ENCODE measurements around the gene RGS3.
A peak's percentile ranks its signal among the peaks of the same experiment; 100 is the strongest.

Gene RGS3

GRCh38 chr9:113465599-113466140, 2.1 kb downstream of the RGS3 start:
- H3K4me3 ChIP-seq (ENCODE audit: low read length), result peak overlapping the region; percentile 11
- no peak for DNase-seq (ENCODE audit: low read depth)
- TF ChIP-seq CTCF (conservative IDR thresholded peaks at IDR 0.05; ENCODE audit: low read depth, low read length), result no peak

DNA sequence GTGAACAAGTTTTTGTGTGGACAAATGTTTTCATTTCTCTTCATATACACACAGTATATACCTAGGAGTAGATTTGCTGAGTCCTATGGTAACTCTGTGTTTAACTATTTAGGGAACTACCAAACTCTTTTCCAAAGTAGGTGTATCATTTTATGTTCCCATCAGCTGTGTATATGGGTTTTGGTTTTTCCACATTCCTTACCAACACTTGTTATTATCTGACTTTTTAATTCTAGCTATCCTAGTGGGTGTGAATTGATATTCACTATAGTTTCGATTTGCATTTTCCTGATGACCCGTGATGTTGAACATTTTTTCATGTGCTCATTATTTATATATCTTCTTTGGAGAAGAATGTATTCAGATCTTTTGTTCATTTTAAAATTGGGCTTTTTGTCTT, 3.7 kb downstream of the RGS3 start:
- no peak for DNase-seq (ENCODE audit: low read depth)
- no peak for TF ChIP-seq CTCF (conservative IDR thresholded peaks at IDR 0.05; ENCODE audit: low read depth, low read length)
- H3K4me3 ChIP-seq (ENCODE audit: low read length), result no peak overlapping the region

- TF ChIP-seq CTCF (conservative IDR thresholded peaks at IDR 0.05; ENCODE audit: low read depth, low read length), result no peak
- no peak for DNase-seq (ENCODE audit: low read depth)
- no peak overlapping the region for H3K4me3 ChIP-seq (ENCODE audit: low read length)
Observed at GRCh38 chr9:113468716-113469448, 5.4 kb downstream of the RGS3 start.

GRCh38 chr9:113471143-113471542, 7.6 kb downstream of the RGS3 start:
- DNase-seq (ENCODE audit: low read depth), result no peak
- no peak for TF ChIP-seq CTCF (conservative IDR thresholded peaks at IDR 0.05; ENCODE audit: low read depth, low read length)
- no peak overlapping the region for H3K4me3 ChIP-seq (ENCODE audit: low read length)

DNA sequence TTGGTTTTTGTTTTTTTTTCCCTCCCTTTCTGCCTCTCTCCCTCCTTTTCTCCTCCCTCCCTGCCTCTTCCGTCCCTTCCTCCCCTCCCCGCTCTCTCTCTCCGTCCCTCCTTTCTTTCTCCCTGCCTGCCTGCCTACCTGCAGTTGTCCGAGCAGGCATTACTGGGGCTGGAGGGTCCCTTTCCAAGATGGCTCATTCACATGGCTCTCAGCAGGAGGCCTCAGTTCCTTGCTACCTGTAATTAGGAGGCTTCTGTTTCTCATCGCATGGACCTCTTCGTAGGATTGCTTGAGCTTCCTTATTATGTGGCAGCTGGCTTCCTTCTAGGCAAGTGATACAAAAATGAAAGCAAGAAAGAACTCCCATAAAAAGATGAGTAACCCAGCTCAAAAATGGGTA, 8.0 kb downstream of the RGS3 start:
- no peak for TF ChIP-seq CTCF (conservative IDR thresholded peaks at IDR 0.05; ENCODE audit: low read depth, low read length)
- H3K4me3 ChIP-seq (ENCODE audit: low read length), result no peak overlapping the region
- DNase-seq (ENCODE audit: low read depth), result no peak

GRCh38 chr9:113472199-113472598, 8.7 kb downstream of the RGS3 start:
- TF ChIP-seq CTCF (conservative IDR thresholded peaks at IDR 0.05; ENCODE audit: low read depth, low read length), result no peak
- no peak for DNase-seq (ENCODE audit: low read depth)
- no peak overlapping the region for H3K4me3 ChIP-seq (ENCODE audit: low read length)

- no peak overlapping the region for H3K4me3 ChIP-seq (ENCODE audit: low read length)
- no peak for DNase-seq (ENCODE audit: low read depth)
- no peak for TF ChIP-seq CTCF (conservative IDR thresholded peaks at IDR 0.05; ENCODE audit: low read depth, low read length)
Observed at GRCh38 chr9:113474360-113475028, 11.0 kb downstream of the RGS3 start.

All from retinal pigment epithelial cell (primary cell).